GM19467 (cell line): ENCODE data around the gene EEA1.
A peak's percentile ranks its signal among the peaks of the same experiment; 100 is the strongest.
"Not testable (repeated sequence)": the region's sequence is repeated elsewhere in the genome, so short reads cannot be mapped to it uniquely, and the experiment has no call there.

Experiments
- ATAC-seq: cut with Tn5 transposase; IDR thresholded peaks from one replicate; pipeline ENCODE4 v1.9.1; 2021; ENCODE audit warnings: mild to moderate bottlenecking, moderate library complexity; ENCODE audit not compliant: unreplicated experiment

EEA1 gene

GRCh38 chr12:92928962-92929915 lies at the start of gene EEA1:
Gene EEA1, minus strand, starts transcription at chr12:92929295. Its CDS starts 229 bp downstream, at chr12:92929066.
- peak; percentile 89 for ATAC-seq

- no peak for ATAC-seq
Measured at GRCh38 chr12:92978607-92979006, 49.5 kb upstream of the EEA1 start.

DNA sequence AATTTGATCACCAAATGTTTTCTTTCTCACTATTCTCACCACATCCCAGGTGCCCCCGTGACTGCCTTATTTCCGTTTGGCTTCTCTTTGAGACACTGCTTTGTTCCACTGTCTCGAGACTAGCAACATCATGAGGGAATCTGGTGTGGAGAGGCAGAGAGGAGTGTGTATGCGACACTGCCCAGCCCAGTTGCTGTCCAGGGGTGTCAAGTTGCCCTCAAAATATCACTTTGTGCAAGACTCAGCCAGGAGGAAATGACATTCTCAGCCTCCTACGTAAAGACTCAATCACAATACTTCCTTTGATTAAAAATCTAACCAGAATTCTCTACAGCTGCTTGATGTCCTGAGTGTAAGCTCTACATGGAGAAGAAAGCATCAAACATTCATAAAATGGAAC lies 48.2 kb upstream of the EEA1 start:
- ATAC-seq = no peak

DNA sequence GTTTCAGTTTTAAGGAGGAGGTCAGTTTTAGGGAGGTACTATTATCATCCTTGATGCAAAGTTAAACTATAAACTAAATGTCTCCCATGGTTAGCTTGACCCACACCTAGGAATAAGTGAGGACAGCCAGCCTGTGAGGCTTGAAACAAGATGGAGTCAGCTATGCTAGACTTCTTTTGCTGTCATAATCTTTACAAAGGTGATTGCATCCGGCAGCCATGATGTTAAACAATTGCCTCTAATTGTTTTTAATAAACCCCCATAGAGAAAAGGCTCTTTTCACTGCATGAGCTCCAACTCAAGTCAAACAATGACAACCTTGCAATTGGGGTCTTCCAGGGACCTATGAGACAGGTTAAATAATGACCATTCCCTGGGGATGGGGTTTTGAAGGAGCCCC lies 45.7 kb upstream of the EEA1 start:
- ATAC-seq = no peak

- ATAC-seq = peak; percentile 37
Measured at GRCh38 chr12:92973614-92974013, 44.5 kb upstream of the EEA1 start.

GRCh38 chr12:92971859-92972524 lies 42.9 kb upstream of the EEA1 start:
- no peak for ATAC-seq

DNA sequence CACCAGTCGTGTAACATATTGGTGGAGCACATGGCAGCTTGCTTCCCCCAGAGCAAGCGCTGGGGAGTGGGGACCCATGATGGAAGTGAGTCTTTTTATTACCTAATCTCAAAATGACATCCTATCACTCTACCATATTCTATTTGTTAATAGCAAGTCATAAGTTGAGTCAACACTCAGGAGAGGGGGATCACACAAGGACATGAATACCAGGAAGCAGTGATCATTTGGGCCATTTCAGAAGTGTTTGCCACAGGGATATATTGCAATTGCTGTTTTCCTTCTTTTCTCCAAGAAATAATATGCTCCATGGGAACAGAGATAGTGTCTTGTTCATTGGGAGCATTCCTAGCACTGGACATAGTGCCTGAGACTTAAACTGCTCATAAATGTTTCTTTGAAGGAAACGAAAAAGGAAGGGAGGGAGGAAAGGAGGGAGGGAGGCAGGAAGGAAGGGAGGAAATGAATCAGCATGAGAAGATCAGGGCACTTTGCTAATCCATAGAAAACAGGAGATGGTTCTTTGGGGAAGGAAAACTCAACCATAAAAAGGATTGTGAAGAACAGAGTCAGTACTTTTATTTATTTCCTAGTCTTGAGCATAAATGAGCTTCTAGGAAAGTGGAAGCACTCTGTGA lies 39.2 kb upstream of the EEA1 start:
- ATAC-seq = no peak

GRCh38 chr12:92964378-92964777 lies 35.3 kb upstream of the EEA1 start:
- not testable (repeated sequence) for ATAC-seq

DNA sequence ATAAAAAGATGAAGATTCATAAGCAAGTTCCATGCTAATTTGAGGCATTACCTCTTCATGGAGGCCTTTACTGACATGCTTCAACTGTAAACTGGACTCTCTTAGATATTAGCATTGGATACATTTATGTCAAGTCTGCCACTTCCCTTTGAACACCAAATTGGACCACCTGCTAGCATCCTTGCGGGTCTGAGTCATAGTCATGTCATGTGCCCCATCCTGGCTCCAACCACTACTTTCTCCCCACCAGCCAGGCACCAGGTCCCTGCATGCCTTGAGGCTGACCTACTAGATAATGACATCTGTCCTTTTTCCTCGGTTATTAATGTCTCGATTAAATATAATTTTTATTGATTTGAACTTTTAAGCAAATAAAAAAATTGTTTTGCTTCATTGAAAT lies 32.9 kb upstream of the EEA1 start:
- no peak for ATAC-seq

DNA sequence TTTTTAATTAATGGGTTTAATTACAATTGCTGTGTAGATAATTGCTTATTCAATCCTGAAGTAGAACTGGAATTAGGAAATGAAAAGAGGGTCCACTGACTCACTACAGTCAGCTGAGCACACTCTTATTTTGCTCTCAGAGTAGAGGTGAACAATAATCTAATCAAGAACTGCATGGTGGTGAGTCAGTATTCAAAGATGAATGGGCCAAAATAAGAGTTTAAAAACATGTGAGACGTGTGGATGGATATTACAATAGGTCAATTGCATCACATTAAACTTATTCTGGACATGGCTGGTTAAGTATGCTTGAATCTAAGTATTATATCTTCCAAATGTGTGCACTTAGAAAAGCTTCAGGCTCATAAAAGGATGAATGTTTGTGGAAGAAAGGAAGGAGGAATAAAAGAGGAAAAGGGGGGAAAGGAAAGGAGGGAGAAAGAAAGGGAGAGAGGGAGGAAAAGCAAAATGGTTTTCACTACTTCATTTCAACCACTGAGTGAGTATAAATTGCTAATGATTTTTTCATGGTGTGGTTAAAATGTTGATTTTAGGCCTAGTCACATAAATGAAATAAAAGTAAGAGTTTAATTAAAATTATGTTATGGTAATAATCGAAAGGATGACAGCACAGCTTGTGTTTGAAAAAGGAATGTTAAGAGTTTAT lies 27.0 kb upstream of the EEA1 start:
- no peak for ATAC-seq

- no peak for ATAC-seq
Measured at GRCh38 chr12:92953747-92954146, 24.7 kb upstream of the EEA1 start.

DNA sequence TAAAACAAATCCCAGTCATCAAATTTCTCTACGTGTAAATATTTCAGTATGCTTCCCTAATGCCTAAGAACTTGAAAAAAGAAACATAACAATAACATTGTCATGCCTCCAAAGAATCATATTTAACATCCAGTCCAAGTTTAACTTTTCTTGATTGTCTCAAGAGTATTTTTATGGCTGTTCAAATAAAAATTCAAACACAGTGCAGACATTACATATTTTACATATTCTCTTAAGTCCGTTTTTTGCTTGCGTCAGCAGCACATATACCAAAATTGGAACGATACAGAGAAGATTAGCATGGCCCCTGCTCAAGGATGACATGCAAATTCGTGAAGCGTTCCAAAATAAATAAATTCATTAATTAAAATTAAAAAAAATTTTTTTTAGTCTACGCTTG lies 23.3 kb upstream of the EEA1 start:
- no peak for ATAC-seq

DNA sequence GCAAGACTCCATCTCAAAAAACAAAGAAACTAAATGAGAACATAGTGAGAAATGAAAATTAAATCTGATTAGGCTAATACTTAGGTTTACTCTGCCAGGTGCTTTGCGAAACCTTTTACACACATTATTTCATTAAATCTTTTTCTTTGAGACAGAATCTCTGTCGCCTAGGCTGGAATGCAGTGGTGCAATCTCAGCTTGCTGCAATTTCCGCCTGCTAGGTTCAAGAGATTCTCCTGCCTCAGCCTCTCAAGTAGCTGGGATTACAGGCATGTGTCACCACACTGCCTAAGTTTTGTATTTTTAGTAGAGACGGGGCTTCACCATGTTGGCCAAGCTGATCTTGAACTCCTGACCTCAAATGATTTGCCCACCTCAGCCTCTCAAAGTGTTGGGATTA lies 21.9 kb upstream of the EEA1 start:
- no peak for ATAC-seq

DNA sequence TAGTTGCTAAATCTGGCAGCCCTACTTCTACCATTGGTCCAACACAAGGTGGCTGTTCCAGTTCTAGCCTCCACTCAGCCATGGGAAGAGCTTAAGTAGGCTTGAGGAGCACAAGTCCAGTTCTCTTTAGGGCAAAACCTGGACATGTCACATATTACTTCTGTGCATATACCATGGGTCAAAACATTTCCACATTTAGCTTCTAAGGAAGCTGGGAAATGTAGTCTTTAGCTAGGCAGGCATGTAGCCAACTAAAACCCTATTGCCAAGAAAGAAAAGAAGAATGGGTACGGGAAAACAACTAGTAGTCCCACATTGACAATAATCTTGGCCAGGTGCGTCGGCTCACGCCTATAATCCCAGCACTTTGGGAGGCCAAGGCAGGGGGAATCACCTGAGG lies 20.9 kb upstream of the EEA1 start:
- ATAC-seq = no peak

GRCh38 chr12:92949466-92949865 lies 20.4 kb upstream of the EEA1 start:
- ATAC-seq = no peak

DNA sequence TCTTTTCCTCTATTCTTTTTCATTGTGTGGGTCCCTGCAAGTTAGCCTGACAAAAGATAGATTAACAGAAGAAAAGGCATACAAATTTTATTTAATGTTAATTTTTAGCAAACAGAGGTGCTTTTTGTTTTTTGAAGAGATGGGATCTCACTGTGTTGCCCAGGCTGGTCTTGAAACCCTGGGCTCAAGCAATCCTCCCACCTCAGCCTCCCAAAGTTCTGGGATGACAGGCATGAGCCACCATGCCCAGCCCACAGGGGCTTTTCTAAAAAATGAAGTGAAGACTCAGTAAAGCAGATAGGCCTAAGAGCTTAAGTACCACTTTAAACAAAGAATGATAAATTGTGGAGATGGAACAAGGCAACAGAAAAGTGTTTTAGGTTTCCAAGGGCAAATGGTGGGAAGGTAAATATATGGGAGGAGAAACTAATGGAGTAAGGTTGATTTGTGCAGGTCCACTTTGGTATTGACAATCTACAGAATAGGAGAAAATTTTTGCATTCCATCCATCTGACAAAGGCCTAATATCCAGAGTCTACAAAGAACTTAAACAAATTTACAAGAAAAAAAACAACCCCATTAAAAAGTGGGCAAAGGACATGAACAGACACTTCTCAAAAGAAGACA lies 18.6 kb upstream of the EEA1 start:
- ATAC-seq = no peak

DNA sequence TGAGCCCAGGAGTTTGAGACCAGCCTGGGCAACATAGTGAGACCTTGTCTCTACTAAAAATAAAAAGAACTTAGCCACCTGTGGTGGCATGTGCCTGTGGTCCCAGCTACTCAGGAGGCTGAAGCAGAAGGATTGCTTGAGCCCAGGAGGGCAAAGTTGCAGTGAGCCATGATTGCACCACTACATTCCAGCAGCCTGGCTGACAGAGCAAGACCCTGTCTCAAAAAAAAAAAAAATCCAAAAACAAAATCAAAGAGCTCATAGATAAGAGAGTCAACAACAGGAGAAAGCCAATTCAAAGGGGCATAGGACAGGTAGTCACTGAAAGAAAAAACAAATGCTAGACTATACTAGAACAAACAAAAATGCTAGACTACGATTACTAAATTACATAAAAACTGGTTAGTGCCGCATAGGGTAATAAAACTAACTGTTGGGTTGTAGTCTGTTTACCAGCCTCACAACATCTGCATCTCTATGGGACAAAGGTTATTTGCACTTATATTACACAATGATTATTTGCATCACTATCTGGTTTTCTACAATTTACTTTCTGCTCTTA lies 16.6 kb upstream of the EEA1 start:
- no peak for ATAC-seq

DNA sequence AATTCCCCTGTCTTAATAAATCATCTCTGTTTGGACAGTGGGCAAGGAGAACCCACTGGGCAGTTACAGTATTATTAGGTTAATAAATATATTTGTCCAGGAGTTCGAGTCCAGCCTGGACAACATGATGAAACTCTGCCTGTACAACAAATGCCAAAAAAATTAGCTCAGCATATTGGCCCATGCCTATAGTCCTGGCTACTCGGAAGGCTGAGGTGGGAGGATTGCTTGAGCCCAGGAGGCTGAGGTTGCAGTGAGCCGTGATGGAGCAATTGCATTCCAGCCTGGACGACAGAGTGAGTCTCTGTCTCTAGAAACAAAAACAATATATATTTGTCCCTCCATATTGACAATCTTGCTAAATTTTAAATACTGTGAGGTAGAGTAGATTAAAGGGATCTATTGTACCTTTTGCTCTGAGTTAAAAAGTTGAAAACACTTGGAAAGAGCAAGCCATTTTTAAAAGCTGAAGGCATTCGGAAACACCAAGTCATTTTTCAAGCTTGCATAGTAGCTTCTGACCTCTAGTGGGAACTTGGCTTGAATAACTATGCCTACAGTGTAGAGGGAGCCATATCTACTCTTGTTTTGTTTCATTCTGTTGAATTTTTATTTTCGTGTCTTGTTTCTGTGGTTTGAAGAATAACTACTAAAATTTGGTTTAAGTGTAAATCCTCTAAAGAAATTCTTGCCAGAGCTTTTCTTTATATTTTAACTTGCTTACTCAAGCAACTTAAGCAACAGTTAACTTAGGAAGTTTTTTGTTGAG lies 14.6 kb upstream of the EEA1 start:
- peak; percentile 49 for ATAC-seq

DNA sequence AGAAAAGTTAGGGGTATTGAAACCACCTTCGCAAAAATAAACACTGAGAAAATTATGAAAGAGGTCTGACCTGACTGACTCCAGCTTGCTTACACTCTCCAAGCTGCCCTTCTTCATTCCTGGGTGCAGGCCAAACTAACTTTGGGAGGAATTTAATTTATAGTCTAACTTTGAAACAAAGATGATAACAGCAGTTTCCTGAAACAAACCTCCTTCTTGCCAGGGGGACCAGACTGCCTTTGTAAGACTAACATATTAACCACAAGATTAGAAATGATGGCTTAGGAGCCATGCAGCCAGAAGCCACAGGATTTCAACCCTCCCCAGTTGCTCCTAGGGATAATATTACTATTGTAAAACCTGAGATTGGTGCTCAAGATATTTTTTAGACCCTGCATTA lies 13.8 kb upstream of the EEA1 start:
- no peak for ATAC-seq

DNA sequence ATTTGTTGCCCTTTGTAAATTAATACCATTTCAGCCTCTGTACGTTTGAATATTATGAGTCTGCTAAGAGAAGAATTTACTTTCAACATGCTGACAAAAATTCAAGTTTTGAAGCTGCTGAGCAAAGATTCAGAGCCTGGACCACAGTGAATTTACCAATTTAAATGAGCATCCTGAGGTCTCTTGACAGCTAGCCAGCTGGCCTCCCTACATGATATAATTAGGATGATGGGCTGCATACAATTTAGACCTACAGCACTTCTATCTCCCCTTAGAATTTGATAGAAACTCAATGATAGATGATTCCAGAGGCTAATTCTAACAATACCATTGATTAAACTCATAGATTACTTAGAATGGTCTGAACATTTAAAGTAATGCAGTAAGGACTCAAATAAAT lies 10.0 kb upstream of the EEA1 start:
- no peak for ATAC-seq
